ENCODE measurements around the gene UGT3A2. TPM values are rescaled to one million over a fixed set of nuclear protein-coding genes. Genes with fewer than 3 reads are reported as not detected.
"Not testable (repeated sequence)": the region's sequence is repeated elsewhere in the genome, so short reads cannot be mapped to it uniquely, and the experiment has no call there.

Gene UGT3A2
- total RNA-seq, 1 donor from 2014 or later = 0.79 TPM

GRCh38 chr5:36035696-36036095 lies 31.0 kb downstream of the UGT3A2 start:
- TF ChIP-seq CTCF (conservative IDR thresholded peaks at IDR 0.05) = no peak
- Mint-ChIP-seq H3K4me3 (no peak overlapping the region), H3K9me3 (peaks cover 2% of the 10 kb centered on the region), H3K27ac (ENCODE audit: unreplicated experiment) (no peak overlapping the region), H3K36me3 (ENCODE audit: low read depth) (no peaks in the 10 kb centered on the region), H3K4me1 (no peaks in the 10 kb centered on the region), H3K27me3 (ENCODE audit: low read depth) (no peaks in the 10 kb centered on the region)
- DNase-seq (ENCODE audit: low read depth, low spot score) = no peak

DNA sequence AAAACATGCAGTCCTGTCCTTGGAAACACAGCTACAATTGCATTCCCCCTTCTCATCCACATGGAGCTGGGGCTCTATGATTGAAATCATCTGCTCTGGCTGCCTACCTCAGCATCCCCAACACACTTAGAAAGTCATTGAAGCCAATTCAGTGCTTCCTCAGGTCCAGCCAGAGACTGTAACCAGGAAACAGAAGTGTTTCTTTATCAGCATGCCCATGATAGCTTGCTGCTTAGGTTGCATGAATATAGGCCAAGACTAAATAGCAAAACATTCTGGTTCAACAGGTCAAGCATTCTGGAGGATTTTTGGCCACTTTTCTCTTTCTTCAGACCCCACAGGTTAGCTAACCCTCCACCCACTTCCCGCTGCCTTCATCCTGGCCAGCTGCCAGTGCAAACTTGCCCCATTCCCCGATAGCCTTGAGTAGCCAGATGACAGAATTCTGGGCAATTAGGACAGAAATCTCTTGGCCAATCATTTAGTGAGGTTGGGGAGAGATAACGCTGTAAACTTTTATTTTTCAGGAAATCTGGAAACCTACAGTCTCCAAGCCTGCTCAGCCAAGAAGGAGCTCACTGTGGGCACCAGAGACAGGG lies 32.0 kb downstream of the UGT3A2 start:
- not testable (repeated sequence) for H3K9me3 Mint-ChIP-seq; DNase-seq (ENCODE audit: low read depth, low spot score); H3K4me1 Mint-ChIP-seq; H3K36me3 Mint-ChIP-seq (ENCODE audit: low read depth); H3K27ac Mint-ChIP-seq (ENCODE audit: unreplicated experiment); H3K4me3 Mint-ChIP-seq; H3K27me3 Mint-ChIP-seq (ENCODE audit: low read depth)

DNA sequence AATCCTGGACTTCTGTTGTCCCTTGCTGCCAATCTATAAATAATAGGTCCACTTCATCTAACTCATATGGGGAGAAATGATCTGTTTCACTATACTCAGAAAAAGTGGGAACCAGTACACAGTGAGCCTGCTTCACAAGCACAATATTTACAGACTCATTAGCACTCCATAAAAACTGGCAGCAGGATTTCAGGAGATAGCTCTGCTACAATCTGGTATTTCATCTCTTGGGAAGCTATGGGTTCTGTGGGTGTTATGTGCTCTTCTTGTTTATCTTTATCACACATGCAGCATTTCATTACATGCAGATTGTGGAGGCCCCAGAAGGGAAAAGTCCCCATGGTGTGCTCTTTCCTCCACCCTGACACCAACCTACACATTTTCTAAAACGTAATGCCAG lies 33.2 kb downstream of the UGT3A2 start:
- H3K36me3 Mint-ChIP-seq (ENCODE audit: low read depth) = no peaks in the 10 kb centered on the region
- no peak overlapping the region for H3K27ac Mint-ChIP-seq (ENCODE audit: unreplicated experiment)
- DNase-seq (ENCODE audit: low read depth, low spot score) = no peak
- peaks cover 2% of the 10 kb centered on the region for H3K9me3 Mint-ChIP-seq
- H3K4me1 Mint-ChIP-seq = no peaks in the 10 kb centered on the region
- no peak overlapping the region for H3K4me3 Mint-ChIP-seq
- no peaks in the 10 kb centered on the region for H3K27me3 Mint-ChIP-seq (ENCODE audit: low read depth)
- no peak for TF ChIP-seq CTCF (conservative IDR thresholded peaks at IDR 0.05)

DNA sequence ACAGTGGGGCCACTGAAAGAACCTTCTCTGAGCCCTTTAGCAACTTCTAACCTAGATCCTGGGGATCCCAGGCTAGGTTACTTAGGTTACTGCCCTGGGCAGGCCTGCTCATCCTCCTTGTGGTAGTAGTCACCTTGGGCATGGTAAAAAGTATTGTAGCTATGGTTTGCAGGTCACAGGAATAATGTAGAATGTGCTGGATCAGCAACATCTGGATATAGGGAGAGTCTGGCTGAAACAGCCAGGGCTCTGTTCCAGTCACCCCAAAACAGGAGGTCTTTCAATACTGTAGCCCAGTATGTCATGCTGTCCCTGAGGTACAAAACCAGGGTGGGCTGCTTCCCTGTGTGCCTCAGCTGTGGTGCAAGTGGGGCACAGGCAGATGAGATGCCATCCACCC lies 33.6 kb downstream of the UGT3A2 start:
- H3K27me3 Mint-ChIP-seq (ENCODE audit: low read depth) = no peaks in the 10 kb centered on the region
- DNase-seq (ENCODE audit: low read depth, low spot score) = no peak
- H3K9me3 Mint-ChIP-seq = peaks cover 2% of the 10 kb centered on the region

GRCh38 chr5:36031223-36031622 lies 35.5 kb downstream of the UGT3A2 start:
- H3K4me3 Mint-ChIP-seq = no peak overlapping the region
- no peak for DNase-seq (ENCODE audit: low read depth, low spot score)
- peaks cover 3% of the 10 kb centered on the region for H3K27me3 Mint-ChIP-seq (ENCODE audit: low read depth)
- H3K36me3 Mint-ChIP-seq (ENCODE audit: low read depth) = peaks cover 3% of the 10 kb centered on the region
- peaks cover 10% of the 10 kb centered on the region for H3K9me3 Mint-ChIP-seq
- no peaks in the 10 kb centered on the region for H3K4me1 Mint-ChIP-seq
- no peak overlapping the region for H3K27ac Mint-ChIP-seq (ENCODE audit: unreplicated experiment)
- no peak for TF ChIP-seq CTCF (conservative IDR thresholded peaks at IDR 0.05)

More for the DNA sequence above, 33.6 kb downstream of the UGT3A2 start:
- Mint-ChIP-seq H3K4me1 (no peaks in the 10 kb centered on the region), H3K36me3 (ENCODE audit: low read depth) (no peaks in the 10 kb centered on the region), H3K27ac (ENCODE audit: unreplicated experiment) (no peak overlapping the region), H3K4me3 (no peak overlapping the region)
- TF ChIP-seq CTCF (conservative IDR thresholded peaks at IDR 0.05) = no peak

DNA sequence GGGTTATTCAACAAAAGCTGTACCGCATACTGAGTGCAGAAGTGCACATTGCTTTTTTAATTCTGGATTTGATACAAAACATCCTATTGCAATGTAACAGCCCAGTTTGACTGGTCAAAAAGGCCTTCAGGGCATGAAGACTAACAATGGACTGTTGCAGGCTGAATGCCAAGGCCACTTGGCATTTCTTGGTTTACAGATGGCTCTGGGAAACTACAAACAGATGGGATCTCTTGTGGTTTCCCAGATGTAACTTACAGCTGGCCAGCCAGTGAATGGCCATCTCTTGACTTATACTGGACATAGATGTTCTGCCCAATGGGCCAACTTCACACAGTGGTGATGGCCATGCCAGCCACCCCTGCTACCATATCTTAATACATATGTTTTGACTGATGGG lies 36.8 kb downstream of the UGT3A2 start:
- Mint-ChIP-seq H3K36me3 (ENCODE audit: low read depth) (peaks cover 3% of the 10 kb centered on the region), H3K27ac (ENCODE audit: unreplicated experiment) (no peak overlapping the region), H3K27me3 (ENCODE audit: low read depth) (peaks cover 3% of the 10 kb centered on the region), H3K4me1 (no peaks in the 10 kb centered on the region), H3K4me3 (no peak overlapping the region), H3K9me3 (peaks cover 10% of the 10 kb centered on the region)
- TF ChIP-seq CTCF (conservative IDR thresholded peaks at IDR 0.05) = no peak
- DNase-seq (ENCODE audit: low read depth, low spot score) = no peak
